22Rv1 (cell line): ENCODE data around the gene ZNF574.

Experiments used
- CTCF ChIP-seq: fragments of 450-650 bp; IDR thresholded peaks from 2 replicates; pipeline ENCODE4 v1.5.1; 2017; ENCODE audit warnings: mild to moderate bottlenecking
- ZFX ChIP-seq: fragments of 450-650 bp; IDR thresholded peaks from 2 replicates; pipeline ENCODE4 v1.6.1; 2017; ENCODE audit warnings: antibody characterized with exemption, borderline replicate concordance

- no peak for TF ChIP-seq CTCF
- TF ChIP-seq ZFX = no peak
Measured at GRCh38 chr19:42120276-42120980, 44.5 kb downstream of the ZNF574 start.
